Measurements from ENCODE around the gene PALS2.

PALS2 gene

GRCh38 chr7:24587853-24588252 lies 14.6 kb downstream of the PALS2 start:
- Histone ChIP-seq H3K4me3 (ENCODE audit: low read depth in 1 of 2, low read length in 1 of 2) (no peak overlapping the region), H3K9me3 (no peaks in the 10 kb centered on the region), H3K4me1 (ENCODE audit: control insufficient read depth in 1 of 2, insufficient read depth in 1 of 2, low read depth in 1 of 2, low read length in 1 of 2) (no peaks in the 10 kb centered on the region), H3K27ac (no peak overlapping the region), H3K36me3 (no peaks in the 10 kb centered on the region), H3K27me3 (no peaks in the 10 kb centered on the region)
- TF ChIP-seq CTCF (IDR thresholded peaks at IDR 0.05): no peak

GRCh38 chr7:24591152-24591551 lies 17.9 kb downstream of the PALS2 start:
- no peaks in the 10 kb centered on the region for H3K27me3 ChIP-seq
- no peaks in the 10 kb centered on the region for H3K36me3 ChIP-seq
- no peaks in the 10 kb centered on the region for H3K4me1 ChIP-seq (ENCODE audit: control insufficient read depth in 1 of 2, insufficient read depth in 1 of 2, low read depth in 1 of 2, low read length in 1 of 2)
- H3K9me3 ChIP-seq: no peaks in the 10 kb centered on the region
- H3K27ac ChIP-seq: no peak overlapping the region
- TF ChIP-seq CTCF (IDR thresholded peaks at IDR 0.05): no peak
- no peak overlapping the region for H3K4me3 ChIP-seq (ENCODE audit: low read depth in 1 of 2, low read length in 1 of 2)

- H3K9me3 ChIP-seq: no peaks in the 10 kb centered on the region
- no peak overlapping the region for H3K4me3 ChIP-seq (ENCODE audit: low read depth in 1 of 2, low read length in 1 of 2)
- H3K36me3 ChIP-seq: no peaks in the 10 kb centered on the region
- H3K27ac ChIP-seq: no peak overlapping the region
- no peaks in the 10 kb centered on the region for H3K27me3 ChIP-seq
- no peak for TF ChIP-seq CTCF (IDR thresholded peaks at IDR 0.05)
- no peaks in the 10 kb centered on the region for H3K4me1 ChIP-seq (ENCODE audit: control insufficient read depth in 1 of 2, insufficient read depth in 1 of 2, low read depth in 1 of 2, low read length in 1 of 2)
Measured at GRCh38 chr7:24595671-24596418, 22.6 kb downstream of the PALS2 start.

GRCh38 chr7:24597014-24597413 lies 23.8 kb downstream of the PALS2 start:
- no peaks in the 10 kb centered on the region for H3K9me3 ChIP-seq
- no peaks in the 10 kb centered on the region for H3K36me3 ChIP-seq
- H3K27ac ChIP-seq: no peak overlapping the region
- H3K4me3 ChIP-seq (ENCODE audit: low read depth in 1 of 2, low read length in 1 of 2): no peak overlapping the region
- no peaks in the 10 kb centered on the region for H3K27me3 ChIP-seq
- TF ChIP-seq CTCF (IDR thresholded peaks at IDR 0.05): no peak
- H3K4me1 ChIP-seq (ENCODE audit: control insufficient read depth in 1 of 2, insufficient read depth in 1 of 2, low read depth in 1 of 2, low read length in 1 of 2): no peaks in the 10 kb centered on the region

- Histone ChIP-seq H3K36me3 (no peaks in the 10 kb centered on the region), H3K27me3 (no peaks in the 10 kb centered on the region), H3K9me3 (no peaks in the 10 kb centered on the region), H3K4me1 (ENCODE audit: control insufficient read depth in 1 of 2, insufficient read depth in 1 of 2, low read depth in 1 of 2, low read length in 1 of 2) (no peaks in the 10 kb centered on the region), H3K27ac (no peak overlapping the region), H3K4me3 (ENCODE audit: low read depth in 1 of 2, low read length in 1 of 2) (no peak overlapping the region)
- TF ChIP-seq CTCF (IDR thresholded peaks at IDR 0.05): no peak
Measured at GRCh38 chr7:24601600-24601999, 28.3 kb downstream of the PALS2 start.
